Osteocyte (in vitro differentiated cells): Measurements from ENCODE around the gene RARG. TPM values are rescaled to one million over a fixed set of nuclear protein-coding genes. Genes with fewer than 3 reads are reported as not detected.
A peak's percentile ranks its signal among the peaks of the same experiment; 100 is the strongest.

Experiments used
- DNase-seq: peaks from one replicate; pipeline ENCODE4 v3.0.0; 2021; ENCODE audit warnings: mixed read lengths; ENCODE audit not compliant: unreplicated experiment; ENCODE audit errors: extremely low spot score
- H3K27ac Mint-ChIP-seq: one replicate; pipeline ENCODE4 v1.8.0; 2021; ENCODE audit warnings: mild to moderate bottlenecking, mixed read lengths; ENCODE audit not compliant: unreplicated experiment
- H3K27me3 Mint-ChIP-seq: one replicate; pipeline ENCODE4 v1.8.0; 2021; ENCODE audit warnings: mixed read lengths; ENCODE audit not compliant: unreplicated experiment
- H3K36me3 Mint-ChIP-seq: one replicate; pipeline ENCODE4 v1.8.0; 2021; ENCODE audit warnings: mixed read lengths; ENCODE audit not compliant: unreplicated experiment
- H3K4me1 Mint-ChIP-seq: one replicate; pipeline ENCODE4 v1.8.0; 2021; ENCODE audit warnings: mixed read lengths; ENCODE audit not compliant: unreplicated experiment
- H3K4me3 Mint-ChIP-seq: one replicate; pipeline ENCODE4 v1.8.0; 2021; ENCODE audit warnings: mild to moderate bottlenecking, moderate library complexity, mixed read lengths; ENCODE audit not compliant: unreplicated experiment
- H3K9me3 Mint-ChIP-seq: one replicate; pipeline ENCODE4 v1.8.0; 2021; ENCODE audit warnings: mixed read lengths; ENCODE audit not compliant: unreplicated experiment
- CTCF ChIP-seq: fragments of 200-600 bp; sonication (generic); IDR thresholded peaks from 2 replicates; pipeline ENCODE4 v1.5.0; 2021; ENCODE audit warnings: antibody characterized with exemption, mild to moderate bottlenecking, moderate library complexity
- total RNA-seq: library from RNA; stranded (reverse); gene quantifications from 2 replicates; pipeline ENCODE4 v1.2.1, GENCODE V29; 2021

The RARG gene
- total RNA-seq, 1 donor from 2014 or later = 31.6 TPM

GRCh38 chr12:53212931-53213330 lies 19.1 kb downstream of the RARG start:
- no peak for DNase-seq
- H3K27me3 Mint-ChIP-seq = no peaks in the 10 kb centered on the region
- TF ChIP-seq CTCF = no peak
- no peak overlapping the region for H3K4me3 Mint-ChIP-seq
- peaks cover 15% of the 10 kb centered on the region for H3K4me1 Mint-ChIP-seq
- no peak overlapping the region for H3K27ac Mint-ChIP-seq
- H3K9me3 Mint-ChIP-seq = no peaks in the 10 kb centered on the region
- peaks cover 29% of the 10 kb centered on the region for H3K36me3 Mint-ChIP-seq

GRCh38 chr12:53211476-53212381 lies 20.3 kb downstream of the RARG start:
- peaks cover 3% of the 10 kb centered on the region for H3K4me1 Mint-ChIP-seq
- no peaks in the 10 kb centered on the region for H3K27me3 Mint-ChIP-seq
- TF ChIP-seq CTCF = peak; percentile 39
- peaks cover 29% of the 10 kb centered on the region for H3K36me3 Mint-ChIP-seq
- H3K27ac Mint-ChIP-seq = no peak overlapping the region
- no peak for DNase-seq
- H3K9me3 Mint-ChIP-seq = no peaks in the 10 kb centered on the region
- no peak overlapping the region for H3K4me3 Mint-ChIP-seq

GRCh38 chr12:53210843-53211242 lies 21.2 kb downstream of the RARG start:
- Mint-ChIP-seq H3K36me3 (peaks cover 29% of the 10 kb centered on the region), H3K27me3 (no peaks in the 10 kb centered on the region), H3K27ac (no peak overlapping the region), H3K4me1 (peaks cover 12% of the 10 kb centered on the region), H3K4me3 (no peak overlapping the region), H3K9me3 (no peaks in the 10 kb centered on the region)
- TF ChIP-seq CTCF = no peak
- DNase-seq = no peak

- TF ChIP-seq CTCF = no peak
- Mint-ChIP-seq H3K9me3 (no peaks in the 10 kb centered on the region), H3K36me3 (peaks cover 25% of the 10 kb centered on the region), H3K4me1 (peaks cover 20% of the 10 kb centered on the region), H3K27ac (no peak overlapping the region), H3K4me3 (no peak overlapping the region), H3K27me3 (no peaks in the 10 kb centered on the region)
- no peak for DNase-seq
Measured at GRCh38 chr12:53208877-53209463, 23.0 kb downstream of the RARG start.

GRCh38 chr12:53208435-53208834 lies 23.6 kb downstream of the RARG start:
- no peaks in the 10 kb centered on the region for H3K27me3 Mint-ChIP-seq
- no peaks in the 10 kb centered on the region for H3K9me3 Mint-ChIP-seq
- peaks cover 22% of the 10 kb centered on the region for H3K36me3 Mint-ChIP-seq
- H3K27ac Mint-ChIP-seq = no peak overlapping the region
- no peak for DNase-seq
- no peak overlapping the region for H3K4me3 Mint-ChIP-seq
- H3K4me1 Mint-ChIP-seq = peaks cover 20% of the 10 kb centered on the region
- no peak for TF ChIP-seq CTCF
